ENCODE results near the gene SPRING1.
"Not testable (repeated sequence)": the region's sequence is repeated elsewhere in the genome, so short reads cannot be mapped to it uniquely, and the experiment has no call there.

The SPRING1 gene, protein sequence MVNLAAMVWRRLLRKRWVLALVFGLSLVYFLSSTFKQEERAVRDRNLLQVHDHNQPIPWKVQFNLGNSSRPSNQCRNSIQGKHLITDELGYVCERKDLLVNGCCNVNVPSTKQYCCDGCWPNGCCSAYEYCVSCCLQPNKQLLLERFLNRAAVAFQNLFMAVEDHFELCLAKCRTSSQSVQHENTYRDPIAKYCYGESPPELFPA
- 22.4 to 30.7 (median 25.8) reads per million in 4 donors for total RNA-seq

GRCh38 chr12:116737774-116738657 is at the start of gene SPRING1, which contains the start of gene RNFT2:
TSS of gene SPRING1 (minus strand) at chr12:116738069. CDS start at chr12:116737900, 169 bp downstream.
TSS of gene RNFT2 (plus strand) at chr12:116738315. CDS start at chr12:116740498, 2,183 bp downstream.
- peak; percentile 97 to 99 (median 98) for DNase-seq

DNA sequence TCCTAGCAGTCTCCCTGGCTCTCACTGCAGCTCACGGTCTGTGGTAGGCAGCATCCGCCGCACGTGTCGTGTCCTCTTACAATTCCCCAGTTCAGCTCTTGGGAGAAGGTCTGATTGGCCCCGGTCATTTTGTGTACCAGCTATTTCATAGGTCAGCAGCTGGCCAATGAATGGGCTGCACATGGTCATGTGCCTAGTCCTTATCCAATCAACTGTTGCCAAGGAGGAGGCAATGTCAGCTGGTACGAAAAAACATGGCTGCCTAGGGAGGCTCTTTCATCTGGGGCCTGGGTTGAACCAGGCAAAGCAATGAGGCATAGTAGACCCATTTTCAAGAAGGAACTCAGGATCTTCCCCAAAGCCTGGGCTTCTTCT is 46.4 kb upstream of the SPRING1 start:
- no peak for DNase-seq

- DNase-seq, result no peak
Measured at GRCh38 chr12:116783525-116784237, 45.8 kb upstream of the SPRING1 start.

GRCh38 chr12:116780942-116781341 is 43.1 kb upstream of the SPRING1 start:
- no peak for DNase-seq

- no peak for DNase-seq
Measured at GRCh38 chr12:116779597-116779996, 41.7 kb upstream of the SPRING1 start.

GRCh38 chr12:116777245-116777644 is 39.4 kb upstream of the SPRING1 start:
- DNase-seq, result no peak

DNA sequence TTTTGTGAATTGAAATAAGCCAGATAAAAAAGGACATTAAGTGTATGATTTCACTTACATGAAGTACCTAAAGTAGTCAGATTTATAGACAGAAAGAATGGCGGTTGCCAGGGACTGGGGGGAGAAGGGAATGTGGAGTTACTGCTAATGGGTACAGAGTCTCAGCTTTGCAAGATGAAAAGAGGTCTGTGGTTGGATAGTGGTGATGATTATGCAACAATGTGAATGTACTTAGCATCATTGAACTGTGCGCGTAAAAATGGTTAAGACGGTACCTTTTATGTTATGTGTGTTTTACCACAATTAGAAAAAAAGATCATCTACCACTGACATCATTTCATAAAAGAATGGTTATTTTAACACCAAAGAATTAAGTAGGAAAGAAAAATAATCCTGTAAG is 36.2 kb upstream of the SPRING1 start:
- DNase-seq, result no peak

- no peak for DNase-seq
Measured at GRCh38 chr12:116773276-116773731, 35.4 kb upstream of the SPRING1 start.

DNA sequence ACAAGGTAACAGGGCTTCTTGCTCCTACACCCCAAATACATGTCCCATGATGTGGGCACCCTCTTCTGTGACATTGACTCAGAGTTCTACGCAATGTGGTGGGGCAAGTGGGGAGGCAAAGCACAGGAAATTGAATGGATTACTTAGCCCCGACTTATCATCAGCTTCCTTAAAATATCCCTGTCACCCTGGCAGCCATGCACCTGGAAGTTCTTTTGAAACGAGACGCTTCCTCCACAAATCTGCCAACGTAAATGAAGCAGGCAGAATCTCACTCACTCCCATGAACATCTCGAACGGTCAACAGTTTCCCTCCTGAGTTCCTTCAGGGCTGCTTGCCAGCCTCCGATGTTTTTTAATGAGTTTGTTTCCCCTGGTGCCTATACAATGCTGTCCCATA is 33.8 kb upstream of the SPRING1 start:
- DNase-seq, result no peak

- no peak for DNase-seq
Measured at GRCh38 chr12:116766746-116767145, 28.9 kb upstream of the SPRING1 start.

GRCh38 chr12:116766285-116766684 is 28.4 kb upstream of the SPRING1 start:
- DNase-seq, result no peak

GRCh38 chr12:116765271-116765670 is 27.4 kb upstream of the SPRING1 start:
- no peak for DNase-seq

GRCh38 chr12:116761499-116761898 is 23.6 kb upstream of the SPRING1 start:
- DNase-seq, result no peak

DNA sequence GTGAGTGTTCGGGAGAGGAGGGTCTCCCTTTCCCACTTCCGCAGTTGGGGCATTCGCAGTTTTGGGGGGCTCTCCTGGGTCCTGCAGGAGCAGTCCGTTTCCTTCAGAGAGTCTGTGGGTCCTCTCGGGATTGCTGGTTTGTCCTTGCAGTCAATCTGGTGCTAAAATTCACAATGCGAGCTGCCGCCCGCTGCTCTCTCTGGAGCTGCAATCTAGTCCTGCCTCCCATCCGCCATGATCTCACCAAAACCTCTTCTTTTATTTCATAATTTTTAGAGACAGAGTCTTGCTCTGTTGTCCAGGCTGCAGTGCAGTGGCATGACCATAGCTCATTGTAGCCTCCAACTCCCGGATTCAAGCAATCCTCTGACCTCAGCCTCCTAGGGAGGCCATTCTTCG is 22.8 kb upstream of the SPRING1 start:
- no peak for DNase-seq

GRCh38 chr12:116759783-116760621 is 22.1 kb upstream of the SPRING1 start:
- no peak for DNase-seq

GRCh38 chr12:116754783-116755182 is 16.9 kb upstream of the SPRING1 start:
- not testable (repeated sequence) for DNase-seq

GRCh38 chr12:116754097-116754496 is 16.2 kb upstream of the SPRING1 start:
- not testable (repeated sequence) for DNase-seq

DNA sequence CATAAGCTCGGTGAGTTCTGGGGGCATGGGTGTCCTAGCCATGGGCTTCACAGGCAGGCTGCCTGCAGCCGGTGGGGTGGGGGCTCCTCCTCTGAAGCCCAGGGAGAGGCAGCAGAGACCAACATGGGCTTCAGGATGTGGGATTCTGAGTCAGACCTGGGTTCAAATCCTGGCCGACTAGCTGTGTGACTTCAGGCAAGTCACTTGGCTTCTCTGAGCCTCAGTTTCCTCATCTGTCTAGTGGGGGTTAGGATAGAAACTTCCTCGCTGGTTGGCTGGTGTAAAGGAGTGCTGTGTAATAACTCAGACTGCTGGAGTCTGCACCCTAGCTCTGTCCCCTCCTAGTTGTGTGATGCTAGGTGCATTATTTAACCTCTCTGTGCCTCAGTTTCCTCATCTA is 12.4 kb upstream of the SPRING1 start:
- DNase-seq, result no peak

DNA sequence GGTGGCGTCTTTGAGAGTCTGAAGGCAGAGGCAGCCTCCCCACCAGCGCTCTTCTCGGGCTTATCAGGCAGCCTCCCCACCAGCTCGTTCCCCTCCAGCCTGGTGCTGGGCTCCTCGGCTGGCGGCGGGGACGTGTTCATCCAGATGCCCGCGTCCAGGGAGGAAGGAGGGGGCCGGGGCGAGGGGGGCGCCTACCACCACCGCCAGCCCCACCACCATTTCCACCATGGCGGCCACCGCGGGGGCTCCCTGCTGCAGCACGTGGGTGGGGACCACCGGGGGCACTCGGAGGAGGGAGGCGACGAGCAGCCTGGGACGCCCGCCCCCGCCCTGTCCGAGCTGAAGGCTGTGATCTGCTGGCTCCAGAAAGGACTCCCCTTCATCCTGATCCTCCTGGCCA is 12.0 kb upstream of the SPRING1 start:
- no peak for DNase-seq

DNA sequence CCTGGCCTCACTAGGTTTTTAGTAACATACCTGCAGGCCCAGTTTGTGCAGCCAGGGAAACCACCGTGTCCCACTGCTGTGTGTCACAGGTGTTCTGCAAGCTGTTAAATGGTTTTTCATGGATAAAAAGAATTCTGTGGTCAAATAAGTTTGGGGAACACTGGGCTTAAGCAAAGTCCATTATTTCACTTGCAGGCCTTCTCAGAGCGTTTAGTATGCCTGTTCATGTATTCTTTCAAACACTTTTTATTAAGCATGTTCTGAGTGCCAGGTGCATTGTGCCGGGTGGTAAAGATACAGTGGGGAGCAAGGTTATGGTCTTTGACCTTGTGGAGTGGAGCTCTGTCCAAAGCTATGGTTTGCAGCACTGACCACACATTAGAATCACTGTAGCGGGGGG is 7.7 kb upstream of the SPRING1 start:
- no peak for DNase-seq

DNA sequence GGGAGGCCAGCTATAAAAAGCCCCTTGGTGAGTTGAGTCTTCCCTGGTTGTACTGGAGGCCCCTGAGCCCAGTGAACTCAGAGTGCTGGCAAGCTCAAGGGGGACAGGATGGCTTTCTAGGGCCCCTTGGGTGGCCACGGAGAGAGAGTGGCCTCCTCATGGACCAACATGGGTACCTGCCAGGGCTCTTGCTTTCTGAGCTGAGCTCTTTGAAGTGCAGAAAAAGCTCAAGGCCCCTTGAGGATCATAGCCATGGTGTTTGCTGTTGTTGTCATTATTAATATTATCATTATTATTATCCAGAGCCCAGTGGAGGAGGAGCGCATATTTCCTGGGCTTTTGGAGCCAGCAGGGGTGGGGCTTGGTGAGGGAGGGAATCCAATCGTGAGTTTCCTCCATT is 6.9 kb upstream of the SPRING1 start:
- no peak for DNase-seq

- not testable (repeated sequence) for DNase-seq
Measured at GRCh38 chr12:116742787-116743186, 4.9 kb upstream of the SPRING1 start.
